Stimulated activated CD8-positive, alpha-beta memory T cell treated with anti-CD3 and anti-CD28 coated beads, Interleukin-7, amount 100 ng/mL, for 48 hours (primary cell): ENCODE data around the gene ICE1.
"Not testable (repeated sequence)": the region's sequence is repeated elsewhere in the genome, so short reads cannot be mapped to it uniquely, and the experiment has no call there.

Source experiments
- DNase-seq, 2 donors: peaks; one replicate each; pipeline ENCODE4 v3.0.0-alpha.2; 2020; ENCODE audit warnings: low read depth in 1 of 2; ENCODE audit errors: extremely low read depth in 1 of 2

The ICE1 gene

GRCh38 chr5:5437227-5438172, 15.0 kb downstream of the ICE1 start:
- no peak for DNase-seq

GRCh38 chr5:5451863-5452262, 29.4 kb downstream of the ICE1 start:
- DNase-seq = no peak

- DNase-seq = no peak
Measured at GRCh38 chr5:5453131-5453530, 30.7 kb downstream of the ICE1 start.

- no peak for DNase-seq
Measured at GRCh38 chr5:5454391-5454790, 31.9 kb downstream of the ICE1 start.

GRCh38 chr5:5456858-5457257, 34.4 kb downstream of the ICE1 start:
- DNase-seq = no peak

- no peak for DNase-seq
Measured at GRCh38 chr5:5460311-5460710, 37.8 kb downstream of the ICE1 start.

- DNase-seq = no peak
Measured at GRCh38 chr5:5461012-5461411, 38.5 kb downstream of the ICE1 start.

GRCh38 chr5:5464036-5464715, 41.7 kb downstream of the ICE1 start:
- no peak for DNase-seq

GRCh38 chr5:5466227-5466626, 43.8 kb downstream of the ICE1 start:
- no peak for DNase-seq

GRCh38 chr5:5467737-5468136, 45.3 kb downstream of the ICE1 start:
- DNase-seq = no peak

GRCh38 chr5:5470933-5471332, 48.5 kb downstream of the ICE1 start:
- DNase-seq = no peak

- DNase-seq = no peak
Measured at GRCh38 chr5:5473226-5473625, 50.7 kb downstream of the ICE1 start.

- DNase-seq = no peak
Measured at GRCh38 chr5:5474961-5475360, 52.5 kb downstream of the ICE1 start.

GRCh38 chr5:5475975-5476374, 53.5 kb downstream of the ICE1 start:
- no peak for DNase-seq

GRCh38 chr5:5479578-5479977, 57.1 kb downstream of the ICE1 start:
- DNase-seq = not testable (repeated sequence)

GRCh38 chr5:5480481-5481111, 58.1 kb downstream of the ICE1 start:
- no peak for DNase-seq

GRCh38 chr5:5481206-5481605, 58.7 kb downstream of the ICE1 start:
- DNase-seq = no peak

- DNase-seq = no peak
Measured at GRCh38 chr5:5481633-5482032, 59.2 kb downstream of the ICE1 start.

- DNase-seq = no peak
Measured at GRCh38 chr5:5483350-5483749, 60.9 kb downstream of the ICE1 start.

- DNase-seq = no peak
Measured at GRCh38 chr5:5483880-5484598, 61.6 kb downstream of the ICE1 start.

GRCh38 chr5:5486122-5486521, 63.6 kb downstream of the ICE1 start:
- DNase-seq = no peak
